Neural crest cell (in vitro differentiated cells): ENCODE measurements around the gene TM4SF20. TPM values are rescaled to one million over a fixed set of nuclear protein-coding genes. Genes with fewer than 3 reads are reported as not detected.

ENCODE experiments used
- DNase-seq: peaks from one replicate; pipeline ENCODE4 v3.0.0; 2021; ENCODE audit warnings: low read depth, mixed read lengths, low spot score
- H3K27ac Mint-ChIP-seq: one replicate; pipeline ENCODE4 v1.8.0; 2021; ENCODE audit warnings: mild to moderate bottlenecking, mixed read lengths; ENCODE audit not compliant: unreplicated experiment
- H3K27me3 Mint-ChIP-seq: 2 replicates; pipeline ENCODE4 v1.8.0; 2021; ENCODE audit warnings: low read depth, mild to moderate bottlenecking, mixed read lengths
- H3K36me3 Mint-ChIP-seq: 2 replicates; pipeline ENCODE4 v1.8.0; 2021; ENCODE audit warnings: low read depth, mild to moderate bottlenecking, mixed read lengths
- H3K4me1 Mint-ChIP-seq: 2 replicates; pipeline ENCODE4 v1.8.0; 2021; ENCODE audit warnings: mixed read lengths
- H3K4me3 Mint-ChIP-seq: one replicate; pipeline ENCODE4 v1.8.0; 2021; ENCODE audit warnings: mild to moderate bottlenecking, mixed read lengths
- H3K9me3 Mint-ChIP-seq: 2 replicates; pipeline ENCODE4 v1.8.0; 2021; ENCODE audit warnings: mixed read lengths
- CTCF ChIP-seq: fragments of 200-600 bp; sonication (generic); conservative IDR thresholded peaks from 2 replicates; pipeline ENCODE4 v1.5.0; 2021; ENCODE audit warnings: antibody characterized with exemption, mild to moderate bottlenecking
- total RNA-seq: library from RNA; stranded (reverse); gene quantifications from 2 replicates; pipeline ENCODE4 v1.2.1, GENCODE V29; 2021

The TM4SF20 gene
- total RNA-seq, 1 donor from 2014 or later = not detected

DNA sequence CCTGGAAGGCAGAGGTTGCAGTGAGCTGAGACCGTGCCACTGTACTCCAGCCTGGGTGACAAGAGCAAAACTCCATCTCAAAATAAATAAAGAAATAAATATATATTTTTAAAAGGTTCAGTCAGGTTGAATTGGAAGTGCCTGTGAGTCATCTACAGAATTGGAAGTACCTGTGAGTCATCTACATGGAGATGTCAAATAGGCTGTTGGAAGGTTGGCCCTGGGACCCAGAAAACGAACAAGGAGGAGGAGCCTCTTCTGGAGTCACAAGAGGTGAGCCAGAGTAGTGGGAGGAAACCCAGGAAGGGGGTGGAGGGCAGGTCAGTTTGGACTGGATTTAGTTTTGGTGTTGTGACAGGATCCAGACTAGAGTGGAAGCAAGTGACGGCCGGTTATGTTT, 23.9 kb upstream of the TM4SF20 start:
- Mint-ChIP-seq H3K36me3 (no peaks in the 10 kb centered on the region), H3K27me3 (no peaks in the 10 kb centered on the region), H3K4me3 (no peak overlapping the region), H3K4me1 (peaks cover 15% of the 10 kb centered on the region), H3K27ac (no peak overlapping the region), H3K9me3 (no peaks in the 10 kb centered on the region)
- no peak for TF ChIP-seq CTCF
- DNase-seq = no peak

DNA sequence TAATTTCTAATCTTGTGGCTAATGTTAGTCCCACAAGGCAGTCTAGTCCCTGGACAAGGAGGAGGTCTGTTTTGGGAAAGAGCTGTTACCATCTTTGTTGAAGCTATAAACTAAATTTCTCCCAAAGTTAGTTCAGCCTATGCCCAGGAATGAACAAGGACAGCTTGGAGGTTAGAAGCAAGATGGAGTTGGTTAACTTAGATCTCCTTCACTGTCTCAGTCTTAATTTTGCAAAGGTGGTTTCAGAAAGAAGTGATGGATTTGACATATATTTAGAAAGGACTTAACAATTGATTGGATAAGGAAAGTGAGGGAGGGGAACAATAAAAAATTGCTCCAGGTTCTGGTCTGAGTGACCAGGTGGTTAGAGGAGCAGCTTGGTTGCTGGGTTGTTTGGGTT, 23.2 kb upstream of the TM4SF20 start:
- no peak for DNase-seq
- H3K27me3 Mint-ChIP-seq = no peaks in the 10 kb centered on the region
- no peaks in the 10 kb centered on the region for H3K9me3 Mint-ChIP-seq
- no peaks in the 10 kb centered on the region for H3K36me3 Mint-ChIP-seq
- no peak overlapping the region for H3K4me3 Mint-ChIP-seq
- no peak for TF ChIP-seq CTCF
- no peak overlapping the region for H3K27ac Mint-ChIP-seq
- peaks cover 12% of the 10 kb centered on the region for H3K4me1 Mint-ChIP-seq

- no peak for TF ChIP-seq CTCF
- H3K36me3 Mint-ChIP-seq = no peaks in the 10 kb centered on the region
- H3K27me3 Mint-ChIP-seq = no peaks in the 10 kb centered on the region
- peak overlapping the region; percentile 4 for H3K27ac Mint-ChIP-seq
- H3K4me3 Mint-ChIP-seq = no peak overlapping the region
- H3K9me3 Mint-ChIP-seq = no peaks in the 10 kb centered on the region
- peaks cover 8% of the 10 kb centered on the region for H3K4me1 Mint-ChIP-seq
- DNase-seq = no peak
Observed at GRCh38 chr2:227401550-227401949, 22.4 kb upstream of the TM4SF20 start.

DNA sequence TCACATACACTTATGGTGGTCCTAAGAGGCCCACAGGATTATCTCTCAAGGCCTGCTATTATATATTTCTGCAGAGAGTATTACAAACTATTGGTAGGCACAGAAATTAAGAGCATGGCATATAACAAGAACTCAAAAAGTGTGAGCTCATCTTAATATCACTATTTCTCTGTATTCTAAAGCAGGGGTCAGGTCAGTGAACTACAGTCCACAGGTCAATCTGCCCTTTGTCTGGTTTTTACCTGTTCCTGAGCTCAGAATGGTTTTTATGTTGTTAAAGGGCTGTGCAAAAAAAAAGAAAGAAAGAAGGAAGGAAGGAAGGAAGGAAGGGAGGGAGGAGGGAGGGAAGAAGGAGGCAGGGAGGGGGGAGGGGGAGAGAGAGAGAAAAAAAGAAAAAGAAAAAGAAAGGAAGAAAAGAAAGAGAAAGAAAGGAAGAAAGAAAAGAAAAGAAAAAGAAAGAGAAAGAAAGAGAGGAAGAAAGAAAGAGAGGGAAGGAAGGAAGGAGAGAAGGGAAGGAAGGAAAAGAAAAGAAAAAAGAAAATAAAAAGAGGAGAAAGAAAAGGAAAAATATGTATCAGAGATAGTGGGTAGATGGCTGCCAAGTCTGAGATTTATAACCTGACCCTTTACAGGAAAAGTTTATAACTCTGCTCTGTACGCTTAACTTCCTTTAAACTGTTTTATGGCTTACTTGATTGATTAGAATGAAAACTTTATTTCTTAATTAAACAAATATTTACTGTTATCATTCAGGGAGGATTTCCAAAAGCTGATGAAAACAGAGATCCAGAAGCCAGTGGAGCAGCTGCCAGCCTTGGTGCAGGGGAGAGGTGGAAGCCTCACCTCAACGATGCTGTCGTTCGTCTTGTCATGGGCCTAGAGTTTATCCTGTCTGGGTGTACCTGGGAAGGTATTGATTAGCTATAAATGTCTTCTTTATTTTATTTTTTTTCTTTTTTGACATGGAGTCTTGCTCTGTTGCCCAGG, 19.9 kb upstream of the TM4SF20 start:
- no peak for DNase-seq
- Mint-ChIP-seq H3K27ac (no peak overlapping the region), H3K27me3 (no peaks in the 10 kb centered on the region), H3K9me3 (no peaks in the 10 kb centered on the region), H3K4me1 (no peaks in the 10 kb centered on the region), H3K36me3 (no peaks in the 10 kb centered on the region), H3K4me3 (no peak overlapping the region)
- TF ChIP-seq CTCF = no peak

DNA sequence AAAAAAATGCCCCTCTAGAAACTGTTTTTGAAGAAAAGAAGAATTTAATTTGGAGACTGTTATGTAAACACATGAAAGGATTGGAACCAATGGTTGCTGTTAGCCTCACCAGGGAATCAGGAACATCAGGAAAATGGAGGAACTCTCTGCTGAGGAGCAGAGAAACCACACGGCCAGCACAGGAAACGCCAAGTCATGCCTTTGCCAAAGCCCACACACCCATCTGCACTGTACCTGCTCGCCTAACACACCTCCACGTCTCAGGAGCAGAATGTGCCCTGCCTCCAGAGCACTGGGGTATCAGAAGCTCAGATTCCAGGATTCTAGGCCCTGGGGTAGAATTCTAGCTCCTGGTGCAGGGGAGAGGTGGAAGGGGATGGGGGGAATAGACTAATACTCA, 18.5 kb upstream of the TM4SF20 start:
- no peak for TF ChIP-seq CTCF
- Mint-ChIP-seq H3K4me1 (peaks cover 7% of the 10 kb centered on the region), H3K9me3 (no peaks in the 10 kb centered on the region), H3K36me3 (no peaks in the 10 kb centered on the region), H3K27ac (no peak overlapping the region), H3K4me3 (no peak overlapping the region), H3K27me3 (no peaks in the 10 kb centered on the region)
- no peak for DNase-seq
